HG03064 (cell line): ENCODE data around the gene LYG1.
"Not testable (repeated sequence)": the region's sequence is repeated elsewhere in the genome, so short reads cannot be mapped to it uniquely, and the experiment has no call there.

Experiments used
- ATAC-seq: cut with Tn5 transposase; IDR thresholded peaks from one replicate; pipeline ENCODE4 v1.9.1; 2021; ENCODE audit warnings: low read depth; ENCODE audit not compliant: unreplicated experiment

The LYG1 gene

GRCh38 chr2:99301097-99301496, at the start of gene LYG1:
Gene LYG1, minus strand, starts transcription at chr2:99301197. Its CDS starts 5,527 bp downstream, at chr2:99295670.
- ATAC-seq: not testable (repeated sequence)

- no peak for ATAC-seq
Observed at GRCh38 chr2:99350194-99350593, 49.2 kb upstream of the LYG1 start.

- no peak for ATAC-seq
Observed at GRCh38 chr2:99348173-99348572, 47.2 kb upstream of the LYG1 start.

GRCh38 chr2:99346218-99346617, 45.2 kb upstream of the LYG1 start:
- no peak for ATAC-seq

GRCh38 chr2:99345446-99345845, 44.4 kb upstream of the LYG1 start:
- ATAC-seq: not testable (repeated sequence)

- ATAC-seq: no peak
Observed at GRCh38 chr2:99342536-99342935, 41.5 kb upstream of the LYG1 start.

- no peak for ATAC-seq
Observed at GRCh38 chr2:99340669-99341236, 39.8 kb upstream of the LYG1 start.

GRCh38 chr2:99338029-99338585, 37.1 kb upstream of the LYG1 start:
- no peak for ATAC-seq

GRCh38 chr2:99337113-99338028, 36.4 kb upstream of the LYG1 start, which contains the start of gene EIF5B:
Gene EIF5B, plus strand, starts transcription at chr2:99337389. Its CDS starts 166 bp downstream, at chr2:99337555.
- ATAC-seq: peak; percentile 60

- peak; percentile 1 for ATAC-seq
Observed at GRCh38 chr2:99336804-99337112, 35.8 kb upstream of the LYG1 start.

GRCh38 chr2:99335911-99336803, 35.2 kb upstream of the LYG1 start, which contains the start of gene TXNDC9:
Gene TXNDC9, minus strand, starts transcription at chr2:99336333. Its CDS starts 3,123 bp downstream, at chr2:99333210.
- peak; percentile 61 for ATAC-seq

GRCh38 chr2:99325384-99325783, 24.4 kb upstream of the LYG1 start:
- ATAC-seq: no peak

- not testable (repeated sequence) for ATAC-seq
Observed at GRCh38 chr2:99317873-99318200, 16.8 kb upstream of the LYG1 start.

GRCh38 chr2:99317161-99317872, 16.3 kb upstream of the LYG1 start:
- no peak for ATAC-seq

- no peak for ATAC-seq
Observed at GRCh38 chr2:99299580-99299979, 1.4 kb downstream of the LYG1 start.

GRCh38 chr2:99297994-99298393, 3.0 kb downstream of the LYG1 start:
- no peak for ATAC-seq

- no peak for ATAC-seq
Observed at GRCh38 chr2:99285526-99285925, 15.5 kb downstream of the LYG1 start.

GRCh38 chr2:99279969-99280695, 20.9 kb downstream of the LYG1 start:
- no peak for ATAC-seq

- ATAC-seq: no peak
Observed at GRCh38 chr2:99278793-99279291, 22.2 kb downstream of the LYG1 start.
